Neural cell (in vitro differentiated cells): ENCODE results near the gene MED22. TPM values are rescaled to one million over a fixed set of nuclear protein-coding genes. Genes with fewer than 3 reads are reported as not detected.
A peak's percentile ranks its signal among the peaks of the same experiment; 100 is the strongest.

Source experiments
- H2AFZ ChIP-seq: fragments of 200-600, 300-800 bp; sonication (generic), shearing (Covaris generic); 2 replicates; pipeline ENCODE4 v1.6.0; 2014; ENCODE audit warnings: low read depth, mild to moderate bottlenecking, antibody characterized with exemption, low read length, moderate library complexity
- H3F3A ChIP-seq: fragments of 200-600 bp; shearing (Covaris generic); 2 replicates; pipeline ENCODE4 v1.6.1; 2016; ENCODE audit warnings: mild to moderate bottlenecking, moderate library complexity, mixed read lengths, antibody characterized with exemption, low read length; ENCODE audit not compliant: insufficient read depth, poor library complexity, severe bottlenecking
- H3K27ac ChIP-seq: fragments of 200-600, 300-800 bp; sonication (generic), shearing (Covaris generic); 2 replicates; pipeline ENCODE4 v1.5.1; 2014; ENCODE audit warnings: mild to moderate bottlenecking, low read length, moderate library complexity
- H3K27me3 ChIP-seq: fragments of 300-800, 200-600 bp; sonication (generic), shearing (Covaris generic); 2 replicates; pipeline ENCODE4 v1.6.0; 2014; ENCODE audit warnings: mild to moderate bottlenecking, low read depth, low read length, moderate library complexity; ENCODE audit not compliant: insufficient read depth
- H3K36me3 ChIP-seq: fragments of 300-800, 200-600 bp; sonication (generic), shearing (Covaris generic); 2 replicates; pipeline ENCODE4 v1.5.1; 2014; ENCODE audit warnings: mild to moderate bottlenecking, antibody characterized with exemption, low read length, moderate library complexity; ENCODE audit not compliant: insufficient read depth
- H3K4me2 ChIP-seq: fragments of 300-800, 200-600 bp; sonication (generic), shearing (Covaris generic); 2 replicates; pipeline ENCODE4 v1.6.0; 2014; ENCODE audit warnings: mild to moderate bottlenecking, low read length
- H3K4me3 ChIP-seq: fragments of 300-800, 200-600 bp; sonication (generic), shearing (Covaris generic); 2 replicates; pipeline ENCODE4 v1.5.1; 2014; ENCODE audit warnings: mild to moderate bottlenecking, low read length, moderate library complexity
- H3K79me2 ChIP-seq: fragments of 200-600 bp; shearing (Covaris generic); replicated peaks from 2 replicates; pipeline ENCODE4 v1.6.0; 2014; ENCODE audit warnings: mild to moderate bottlenecking, low read length, moderate library complexity; ENCODE audit not compliant: insufficient read depth
- H3K9ac ChIP-seq: fragments of 300-800, 200-600 bp; sonication (generic), shearing (Covaris generic); 2 replicates; pipeline ENCODE4 v1.6.1; 2016; ENCODE audit warnings: mild to moderate bottlenecking, low read length, mixed read lengths
- H3K9me2 ChIP-seq: fragments of 200-600 bp; shearing (Covaris generic); 2 replicates; pipeline ENCODE4 v1.6.1; 2016; ENCODE audit warnings: mild to moderate bottlenecking, low read length, mixed read lengths; ENCODE audit not compliant: insufficient read depth
- H3K9me3 ChIP-seq: fragments of 200-600, 300-800 bp; sonication (generic), shearing (Covaris generic); 2 replicates; pipeline ENCODE4 v1.6.1; 2016; ENCODE audit warnings: mild to moderate bottlenecking, mixed run types, low read length, moderate library complexity, mixed read lengths
- H4K20me1 ChIP-seq: fragments of 200-600 bp; shearing (Covaris generic); 2 replicates; pipeline ENCODE4 v1.6.1; 2016; ENCODE audit warnings: mild to moderate bottlenecking, mixed run types; ENCODE audit not compliant: insufficient read depth
- EP300 ChIP-seq: fragments of 450-650 bp; conservative IDR thresholded peaks from 2 replicates; pipeline ENCODE4 v1.6.1; 2014; ENCODE audit warnings: antibody characterized with exemption, mild to moderate bottlenecking, moderate library complexity; ENCODE audit not compliant: poor library complexity, severe bottlenecking
- EZH2 ChIP-seq: fragments of 200-600, 300-800 bp; shearing (Covaris generic), sonication (generic); IDR thresholded peaks from 2 replicates; pipeline ENCODE4 v1.6.1; 2014; ENCODE audit warnings: antibody characterized with exemption, low read length, borderline replicate concordance, mild to moderate bottlenecking; ENCODE audit not compliant: insufficient read depth, poor library complexity, severe bottlenecking
- MXI1 ChIP-seq: fragments of 450-650 bp; conservative IDR thresholded peaks from 2 replicates; pipeline ENCODE4 v1.6.1; 2014; ENCODE audit warnings: antibody characterized with exemption, mild to moderate bottlenecking; ENCODE audit not compliant: poor library complexity, severe bottlenecking
- POLR2AphosphoS5 ChIP-seq: IDR thresholded peaks from 2 replicates; pipeline ENCODE4 v1.6.1; 2012
- RAD21 ChIP-seq: fragments of 450-650 bp; conservative IDR thresholded peaks from 2 replicates; pipeline ENCODE4 v1.6.1; 2014; ENCODE audit warnings: antibody characterized with exemption, mild to moderate bottlenecking, moderate library complexity
- SMC3 ChIP-seq: fragments of 450-650 bp; conservative IDR thresholded peaks from 2 replicates; pipeline ENCODE4 v1.6.1; 2014; ENCODE audit warnings: antibody characterized with exemption, mild to moderate bottlenecking, moderate library complexity; ENCODE audit not compliant: poor library complexity
- TAF1 ChIP-seq: IDR thresholded peaks from 2 replicates; pipeline ENCODE4 v1.6.1; 2012; ENCODE audit warnings: low read depth
- polyA plus RNA-seq: library from polyadenylated mRNA; depleted of rRNA; stranded (reverse); fragments of >200 nt; gene quantifications from 2 replicates; pipeline ENCODE4 v1.2.3, GENCODE V29; 2014
- TF ChIP-seq, protein P1 (sequence below): IDR thresholded peaks from 2 replicates; pipeline ENCODE4 v1.6.1; 2012; ENCODE audit warnings: borderline replicate concordance
- TF ChIP-seq, protein P2 (sequence below): fragments of 450-650 bp; IDR thresholded peaks from 2 replicates; pipeline ENCODE4 v1.5.1; 2014; ENCODE audit warnings: antibody characterized with exemption, mild to moderate bottlenecking, moderate library complexity; ENCODE audit not compliant: poor library complexity, severe bottlenecking

MED22 gene
- polyA plus RNA-seq, 1 donor from 2014 or later, result 57.5 TPM

DNA sequence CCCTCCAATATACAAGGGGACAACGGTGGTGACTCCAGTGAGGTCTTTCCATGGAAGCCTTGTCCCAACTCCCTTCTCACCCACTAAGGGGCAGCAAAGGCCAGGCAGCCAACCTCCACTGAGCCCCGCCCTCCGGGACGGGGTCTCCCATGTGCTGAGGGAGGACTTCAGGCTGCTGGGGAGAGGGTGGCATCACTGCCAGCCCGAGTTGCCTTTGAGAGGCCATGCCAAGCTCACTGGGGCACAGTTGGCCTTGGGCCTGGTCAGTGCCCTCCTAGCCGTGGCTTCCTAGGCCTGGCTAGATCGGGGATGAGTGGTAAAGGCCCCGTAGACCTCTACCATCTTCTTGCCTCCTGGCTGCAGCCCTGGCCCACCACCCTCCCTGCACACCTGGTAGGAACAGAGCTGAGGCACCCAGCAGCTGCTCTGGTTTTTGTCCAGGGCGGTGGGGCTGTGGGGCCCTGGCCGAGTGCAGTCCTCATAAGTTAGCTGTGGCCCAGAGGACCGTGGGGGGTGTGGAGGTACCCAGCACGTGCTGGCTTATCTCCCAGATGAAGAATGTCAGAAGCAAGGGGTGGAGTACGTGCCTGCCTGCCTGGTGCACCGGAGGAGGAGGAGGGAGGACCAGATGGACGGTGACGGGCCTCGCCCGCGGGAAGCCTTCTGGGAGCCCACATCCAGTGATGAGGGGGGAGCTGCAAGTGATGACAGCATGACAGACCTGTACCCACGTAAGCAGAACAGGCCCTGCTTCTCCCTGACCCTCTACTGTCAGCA lies 11.7 kb upstream of the MED22 start:
- no peak overlapping the region for H3K4me3 ChIP-seq
- no peak overlapping the region for H2AFZ ChIP-seq
- no peaks in the 10 kb centered on the region for H4K20me1 ChIP-seq
- H3K9ac ChIP-seq, result no peak overlapping the region
- peaks cover 16% of the 10 kb centered on the region for H3K79me2 ChIP-seq
- H3K36me3 ChIP-seq, result no peaks in the 10 kb centered on the region
- H3K9me2 ChIP-seq, result no peaks in the 10 kb centered on the region
- H3K27ac ChIP-seq, result no peak overlapping the region
- TF ChIP-seq RAD21, result peak; percentile 30
- TF ChIP-seq, protein P1, sequence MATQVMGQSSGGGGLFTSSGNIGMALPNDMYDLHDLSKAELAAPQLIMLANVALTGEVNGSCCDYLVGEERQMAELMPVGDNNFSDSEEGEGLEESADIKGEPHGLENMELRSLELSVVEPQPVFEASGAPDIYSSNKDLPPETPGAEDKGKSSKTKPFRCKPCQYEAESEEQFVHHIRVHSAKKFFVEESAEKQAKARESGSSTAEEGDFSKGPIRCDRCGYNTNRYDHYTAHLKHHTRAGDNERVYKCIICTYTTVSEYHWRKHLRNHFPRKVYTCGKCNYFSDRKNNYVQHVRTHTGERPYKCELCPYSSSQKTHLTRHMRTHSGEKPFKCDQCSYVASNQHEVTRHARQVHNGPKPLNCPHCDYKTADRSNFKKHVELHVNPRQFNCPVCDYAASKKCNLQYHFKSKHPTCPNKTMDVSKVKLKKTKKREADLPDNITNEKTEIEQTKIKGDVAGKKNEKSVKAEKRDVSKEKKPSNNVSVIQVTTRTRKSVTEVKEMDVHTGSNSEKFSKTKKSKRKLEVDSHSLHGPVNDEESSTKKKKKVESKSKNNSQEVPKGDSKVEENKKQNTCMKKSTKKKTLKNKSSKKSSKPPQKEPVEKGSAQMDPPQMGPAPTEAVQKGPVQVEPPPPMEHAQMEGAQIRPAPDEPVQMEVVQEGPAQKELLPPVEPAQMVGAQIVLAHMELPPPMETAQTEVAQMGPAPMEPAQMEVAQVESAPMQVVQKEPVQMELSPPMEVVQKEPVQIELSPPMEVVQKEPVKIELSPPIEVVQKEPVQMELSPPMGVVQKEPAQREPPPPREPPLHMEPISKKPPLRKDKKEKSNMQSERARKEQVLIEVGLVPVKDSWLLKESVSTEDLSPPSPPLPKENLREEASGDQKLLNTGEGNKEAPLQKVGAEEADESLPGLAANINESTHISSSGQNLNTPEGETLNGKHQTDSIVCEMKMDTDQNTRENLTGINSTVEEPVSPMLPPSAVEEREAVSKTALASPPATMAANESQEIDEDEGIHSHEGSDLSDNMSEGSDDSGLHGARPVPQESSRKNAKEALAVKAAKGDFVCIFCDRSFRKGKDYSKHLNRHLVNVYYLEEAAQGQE, result no peak
- no peaks in the 10 kb centered on the region for H3K9me3 ChIP-seq
- H3K4me2 ChIP-seq, result no peak overlapping the region
- no peaks in the 10 kb centered on the region for H3F3A ChIP-seq
- no peaks in the 10 kb centered on the region for H3K27me3 ChIP-seq

DNA sequence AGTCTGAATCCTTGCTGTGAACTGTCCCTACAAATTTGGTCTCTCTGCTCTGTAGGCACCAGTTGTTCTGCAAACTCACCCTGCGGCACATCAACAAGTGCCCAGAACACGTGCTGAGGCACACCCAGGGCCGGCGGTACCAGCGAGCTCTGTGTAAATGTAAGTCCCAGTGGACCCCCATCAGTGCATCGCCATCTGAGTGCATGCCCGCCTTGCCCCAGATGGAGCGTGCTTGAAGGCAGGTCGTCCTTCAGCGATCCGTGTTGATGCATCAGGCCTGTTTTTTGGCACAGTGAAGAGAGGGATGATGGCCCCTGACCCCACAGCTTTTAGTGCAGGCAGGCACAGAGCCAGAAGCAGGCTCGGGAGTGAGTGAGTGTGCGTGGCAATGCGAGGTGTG lies 9.7 kb upstream of the MED22 start:
- Histone ChIP-seq H3K79me2 (peaks cover 16% of the 10 kb centered on the region), H3K4me2 (peak overlapping the region; percentile 80)

More for the DNA sequence above, 9.7 kb upstream of the MED22 start:
- Histone ChIP-seq H3K27ac (no peak overlapping the region), H3F3A (no peaks in the 10 kb centered on the region), H2AFZ (no peak overlapping the region), H3K9me3 (no peaks in the 10 kb centered on the region), H4K20me1 (no peaks in the 10 kb centered on the region), H3K27me3 (no peaks in the 10 kb centered on the region), H3K36me3 (no peaks in the 10 kb centered on the region), H3K9ac (peak overlapping the region; percentile 80), H3K9me2 (no peaks in the 10 kb centered on the region), H3K4me3 (peak overlapping the region; percentile 95)
- no peak for TF ChIP-seq TAF1
- no peak for TF ChIP-seq EZH2
- TF ChIP-seq, protein P2, sequence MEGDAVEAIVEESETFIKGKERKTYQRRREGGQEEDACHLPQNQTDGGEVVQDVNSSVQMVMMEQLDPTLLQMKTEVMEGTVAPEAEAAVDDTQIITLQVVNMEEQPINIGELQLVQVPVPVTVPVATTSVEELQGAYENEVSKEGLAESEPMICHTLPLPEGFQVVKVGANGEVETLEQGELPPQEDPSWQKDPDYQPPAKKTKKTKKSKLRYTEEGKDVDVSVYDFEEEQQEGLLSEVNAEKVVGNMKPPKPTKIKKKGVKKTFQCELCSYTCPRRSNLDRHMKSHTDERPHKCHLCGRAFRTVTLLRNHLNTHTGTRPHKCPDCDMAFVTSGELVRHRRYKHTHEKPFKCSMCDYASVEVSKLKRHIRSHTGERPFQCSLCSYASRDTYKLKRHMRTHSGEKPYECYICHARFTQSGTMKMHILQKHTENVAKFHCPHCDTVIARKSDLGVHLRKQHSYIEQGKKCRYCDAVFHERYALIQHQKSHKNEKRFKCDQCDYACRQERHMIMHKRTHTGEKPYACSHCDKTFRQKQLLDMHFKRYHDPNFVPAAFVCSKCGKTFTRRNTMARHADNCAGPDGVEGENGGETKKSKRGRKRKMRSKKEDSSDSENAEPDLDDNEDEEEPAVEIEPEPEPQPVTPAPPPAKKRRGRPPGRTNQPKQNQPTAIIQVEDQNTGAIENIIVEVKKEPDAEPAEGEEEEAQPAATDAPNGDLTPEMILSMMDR, result no peak
- TF ChIP-seq, protein P1, result no peak
- TF ChIP-seq POLR2AphosphoS5, result no peak
- TF ChIP-seq MXI1, result no peak
- TF ChIP-seq RAD21, result no peak
- no peak for TF ChIP-seq SMC3
- no peak for TF ChIP-seq EP300
